ENCODE results near the gene AP2A1. TPM values are rescaled to one million over a fixed set of nuclear protein-coding genes. Genes with fewer than 3 reads are reported as not detected.

AP2A1 gene
- total and polyA plus RNA-seq, 4 donors = 20.1 to 123 (median 57.5) TPM

- Histone ChIP-seq H3K9me3 (ENCODE audit: control insufficient read depth in 4 of 4, low read length in 3 of 4) (no peaks in the 10 kb centered on the region), H3K27ac (ENCODE audit: low read depth in 1 of 2, low read length in 2 of 2) (no peak overlapping the region), H3K4me3 (ENCODE audit: low read depth in 1 of 3, low read length in 3 of 3) (no peak overlapping the region), H3K9ac (ENCODE audit: low read depth in 1 of 2, low read length in 2 of 2) (no peak overlapping the region), H3K36me3 (ENCODE audit: control insufficient read depth in 4 of 4, insufficient read depth in 3 of 4, low read depth in 1 of 4, low read length in 3 of 4) (peaks cover 1 to 14% (median 7%) of the 10 kb centered on the region in 4 donors), H3K4me1 (ENCODE audit: control insufficient read depth in 4 of 4, insufficient read depth in 4 of 4, low read length in 3 of 4) (no peaks in the 10 kb centered on the region), H3K27me3 (ENCODE audit: control insufficient read depth in 4 of 4, insufficient read depth in 4 of 4, low read length in 3 of 4) (no peaks in the 10 kb centered on the region)
- TF ChIP-seq FOXA1 (IDR thresholded peaks at IDR 0.05) = no peak
- TF ChIP-seq ZBTB33 (IDR thresholded peaks at IDR 0.05) = no peak
- TF ChIP-seq, protein P1, sequence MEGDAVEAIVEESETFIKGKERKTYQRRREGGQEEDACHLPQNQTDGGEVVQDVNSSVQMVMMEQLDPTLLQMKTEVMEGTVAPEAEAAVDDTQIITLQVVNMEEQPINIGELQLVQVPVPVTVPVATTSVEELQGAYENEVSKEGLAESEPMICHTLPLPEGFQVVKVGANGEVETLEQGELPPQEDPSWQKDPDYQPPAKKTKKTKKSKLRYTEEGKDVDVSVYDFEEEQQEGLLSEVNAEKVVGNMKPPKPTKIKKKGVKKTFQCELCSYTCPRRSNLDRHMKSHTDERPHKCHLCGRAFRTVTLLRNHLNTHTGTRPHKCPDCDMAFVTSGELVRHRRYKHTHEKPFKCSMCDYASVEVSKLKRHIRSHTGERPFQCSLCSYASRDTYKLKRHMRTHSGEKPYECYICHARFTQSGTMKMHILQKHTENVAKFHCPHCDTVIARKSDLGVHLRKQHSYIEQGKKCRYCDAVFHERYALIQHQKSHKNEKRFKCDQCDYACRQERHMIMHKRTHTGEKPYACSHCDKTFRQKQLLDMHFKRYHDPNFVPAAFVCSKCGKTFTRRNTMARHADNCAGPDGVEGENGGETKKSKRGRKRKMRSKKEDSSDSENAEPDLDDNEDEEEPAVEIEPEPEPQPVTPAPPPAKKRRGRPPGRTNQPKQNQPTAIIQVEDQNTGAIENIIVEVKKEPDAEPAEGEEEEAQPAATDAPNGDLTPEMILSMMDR (IDR thresholded peaks at IDR 0.05; ENCODE audit: low read depth, low read length, missing input control) = no peak
- TF ChIP-seq EGR1 (IDR thresholded peaks at IDR 0.05; ENCODE audit: low read depth in 2 of 2) = no peak
- TF ChIP-seq RXRA (IDR thresholded peaks at IDR 0.05) = no peak
- TF ChIP-seq FOXA2 (IDR thresholded peaks at IDR 0.05) = no peak
- TF ChIP-seq YY1 (IDR thresholded peaks at IDR 0.05) = no peak
- TF ChIP-seq, protein P2, sequence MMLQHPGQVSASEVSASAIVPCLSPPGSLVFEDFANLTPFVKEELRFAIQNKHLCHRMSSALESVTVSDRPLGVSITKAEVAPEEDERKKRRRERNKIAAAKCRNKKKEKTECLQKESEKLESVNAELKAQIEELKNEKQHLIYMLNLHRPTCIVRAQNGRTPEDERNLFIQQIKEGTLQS (IDR thresholded peaks at IDR 0.05) = no peak
- TF ChIP-seq SP1 (IDR thresholded peaks at IDR 0.05) = no peak
- no peak for TF ChIP-seq TAF1 (conservative IDR thresholded peaks at IDR 0.05)
- TF ChIP-seq, protein P3, sequence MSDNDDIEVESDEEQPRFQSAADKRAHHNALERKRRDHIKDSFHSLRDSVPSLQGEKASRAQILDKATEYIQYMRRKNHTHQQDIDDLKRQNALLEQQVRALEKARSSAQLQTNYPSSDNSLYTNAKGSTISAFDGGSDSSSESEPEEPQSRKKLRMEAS (IDR thresholded peaks at IDR 0.05) = no peak
- DNase-seq (ENCODE audit: low spot score) = no peak
- 90% methylated on average over 3 of the region's 3 CpGs for WGBS
Measured at GRCh38 chr19:49843265-49843664, 76.5 kb downstream of the AP2A1 start.

DNA sequence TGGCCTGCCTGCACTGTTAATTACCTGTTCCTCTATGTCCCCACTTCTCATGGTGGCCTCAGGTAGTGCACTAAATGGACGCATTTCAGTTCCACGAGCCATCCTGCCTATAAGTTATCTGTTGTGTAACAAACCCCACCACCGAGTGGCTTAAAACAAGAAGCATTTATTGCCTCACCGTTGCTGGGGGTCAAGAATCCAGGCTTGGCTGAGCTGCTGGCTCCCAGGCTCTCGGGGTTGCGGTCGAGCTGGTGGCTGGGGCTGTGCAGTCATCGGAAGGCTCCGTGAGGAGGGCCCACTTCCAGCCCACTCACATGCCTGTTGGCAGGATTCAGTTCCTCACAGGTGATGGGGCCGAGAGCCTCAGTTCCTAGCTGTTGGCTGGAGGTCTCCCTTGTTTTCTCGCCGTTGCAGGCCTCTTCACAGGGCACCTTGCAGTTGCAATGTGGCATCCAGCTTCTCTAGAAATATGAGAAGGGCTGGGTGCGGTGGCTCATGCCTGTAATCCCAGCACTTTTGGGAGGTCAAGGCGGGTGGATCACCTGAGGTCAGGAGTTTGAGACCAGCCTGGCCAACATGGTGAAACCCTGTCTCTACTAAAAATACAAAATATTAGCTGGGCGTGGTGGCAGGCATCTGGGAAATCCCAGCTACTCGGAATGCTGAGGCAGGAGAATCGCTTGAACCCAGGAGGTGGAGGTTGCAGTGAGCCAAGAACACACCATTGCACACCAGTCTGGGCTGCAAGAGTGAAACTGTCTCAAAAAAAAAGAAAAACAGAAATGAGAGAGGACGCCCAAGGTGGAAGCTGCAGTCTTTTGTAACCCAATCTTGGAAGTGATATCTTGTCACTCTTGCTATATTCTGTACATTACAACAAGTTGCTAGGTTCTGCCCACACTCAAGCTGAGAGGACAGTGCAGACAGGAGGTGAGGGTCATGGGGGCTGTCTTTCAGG lies 77.6 kb downstream of the AP2A1 start:
- H3K9me3 ChIP-seq (ENCODE audit: control insufficient read depth in 4 of 4, low read length in 3 of 4) = no peaks in the 10 kb centered on the region
- no peak overlapping the region for H3K9ac ChIP-seq (ENCODE audit: low read depth in 1 of 2, low read length in 2 of 2)
- WGBS = 82% methylated on average over 18 of the region's 18 CpGs
- no peak for DNase-seq (ENCODE audit: low spot score)
- peaks cover 0 to 5% (median 2%) of the 10 kb centered on the region in 4 donors for H3K36me3 ChIP-seq (ENCODE audit: control insufficient read depth in 4 of 4, insufficient read depth in 3 of 4, low read depth in 1 of 4, low read length in 3 of 4)
- H3K4me3 ChIP-seq (ENCODE audit: low read depth in 1 of 3, low read length in 3 of 3) = no peak overlapping the region
- TF ChIP-seq EGR1 (IDR thresholded peaks at IDR 0.05; ENCODE audit: low read depth in 2 of 2) = no peak
- TF ChIP-seq FOXA1 (IDR thresholded peaks at IDR 0.05) = no peak
- TF ChIP-seq, protein P2 (IDR thresholded peaks at IDR 0.05) = no peak
- TF ChIP-seq, protein P3 (IDR thresholded peaks at IDR 0.05) = no peak
- TF ChIP-seq ZBTB33 (IDR thresholded peaks at IDR 0.05) = no peak
- TF ChIP-seq, protein P4, sequence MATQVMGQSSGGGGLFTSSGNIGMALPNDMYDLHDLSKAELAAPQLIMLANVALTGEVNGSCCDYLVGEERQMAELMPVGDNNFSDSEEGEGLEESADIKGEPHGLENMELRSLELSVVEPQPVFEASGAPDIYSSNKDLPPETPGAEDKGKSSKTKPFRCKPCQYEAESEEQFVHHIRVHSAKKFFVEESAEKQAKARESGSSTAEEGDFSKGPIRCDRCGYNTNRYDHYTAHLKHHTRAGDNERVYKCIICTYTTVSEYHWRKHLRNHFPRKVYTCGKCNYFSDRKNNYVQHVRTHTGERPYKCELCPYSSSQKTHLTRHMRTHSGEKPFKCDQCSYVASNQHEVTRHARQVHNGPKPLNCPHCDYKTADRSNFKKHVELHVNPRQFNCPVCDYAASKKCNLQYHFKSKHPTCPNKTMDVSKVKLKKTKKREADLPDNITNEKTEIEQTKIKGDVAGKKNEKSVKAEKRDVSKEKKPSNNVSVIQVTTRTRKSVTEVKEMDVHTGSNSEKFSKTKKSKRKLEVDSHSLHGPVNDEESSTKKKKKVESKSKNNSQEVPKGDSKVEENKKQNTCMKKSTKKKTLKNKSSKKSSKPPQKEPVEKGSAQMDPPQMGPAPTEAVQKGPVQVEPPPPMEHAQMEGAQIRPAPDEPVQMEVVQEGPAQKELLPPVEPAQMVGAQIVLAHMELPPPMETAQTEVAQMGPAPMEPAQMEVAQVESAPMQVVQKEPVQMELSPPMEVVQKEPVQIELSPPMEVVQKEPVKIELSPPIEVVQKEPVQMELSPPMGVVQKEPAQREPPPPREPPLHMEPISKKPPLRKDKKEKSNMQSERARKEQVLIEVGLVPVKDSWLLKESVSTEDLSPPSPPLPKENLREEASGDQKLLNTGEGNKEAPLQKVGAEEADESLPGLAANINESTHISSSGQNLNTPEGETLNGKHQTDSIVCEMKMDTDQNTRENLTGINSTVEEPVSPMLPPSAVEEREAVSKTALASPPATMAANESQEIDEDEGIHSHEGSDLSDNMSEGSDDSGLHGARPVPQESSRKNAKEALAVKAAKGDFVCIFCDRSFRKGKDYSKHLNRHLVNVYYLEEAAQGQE (IDR thresholded peaks at IDR 0.05) = no peak
- H3K4me1 ChIP-seq (ENCODE audit: control insufficient read depth in 4 of 4, insufficient read depth in 4 of 4, low read length in 3 of 4) = no peaks in the 10 kb centered on the region
- H3K27ac ChIP-seq (ENCODE audit: low read depth in 1 of 2, low read length in 2 of 2) = no peak overlapping the region
- H3K27me3 ChIP-seq (ENCODE audit: control insufficient read depth in 4 of 4, insufficient read depth in 4 of 4, low read length in 3 of 4) = no peaks in the 10 kb centered on the region

Measured in liver (tissue), 9 donors.